ENCODE results near the gene ACTBL2. TPM values are rescaled to one million over a fixed set of nuclear protein-coding genes. Genes with fewer than 3 reads are reported as not detected.

The ACTBL2 gene
- total RNA-seq, 1 experiment from 2014 or later, result 0.11 TPM

DNA sequence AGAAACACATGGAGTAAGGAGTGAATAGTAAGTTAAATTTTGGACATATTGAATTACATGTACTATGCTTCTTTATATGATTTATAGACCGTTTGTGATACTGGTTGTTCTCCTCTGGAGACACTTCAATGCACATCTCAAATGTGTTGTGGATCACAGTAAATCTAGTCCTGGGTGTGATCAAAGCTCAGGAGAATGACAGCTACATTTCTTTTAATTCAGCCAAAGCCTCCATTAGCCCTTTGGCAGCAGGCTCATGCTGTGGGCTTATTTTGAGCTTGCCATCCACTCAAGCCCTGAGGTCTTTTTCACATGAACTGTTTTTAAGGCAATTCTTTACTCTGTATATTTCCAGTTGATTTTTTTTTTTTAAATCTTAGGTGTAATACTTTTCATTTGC, 34.6 kb upstream of the ACTBL2 start:
- Histone ChIP-seq H3K4me3 (ENCODE audit: low read length) (no peak overlapping the region), H3K27ac (ENCODE audit: low read length) (no peak overlapping the region), H3F3A (ENCODE audit: low read length, unreplicated experiment) (no peaks in the 10 kb centered on the region), H4K20me1 (ENCODE audit: low read length) (no peaks in the 10 kb centered on the region), H3K4me1 (ENCODE audit: insufficient read depth, low read length) (no peaks in the 10 kb centered on the region), H3K9me3 (ENCODE audit: low read length) (no peaks in the 10 kb centered on the region), H3K27me3 (ENCODE audit: low read length) (no peaks in the 10 kb centered on the region), H3K9me2 (replicated peaks; ENCODE audit: low read length) (no peaks in the 10 kb centered on the region), H3K36me3 (ENCODE audit: low read depth, low read length) (no peaks in the 10 kb centered on the region), H3K4me2 (ENCODE audit: low read length) (no peak overlapping the region), H3K9ac (ENCODE audit: low read length) (no peak overlapping the region), H2AFZ (ENCODE audit: low read length) (no peak overlapping the region), H3K79me2 (ENCODE audit: low read length) (no peaks in the 10 kb centered on the region)
- DNase-seq (no peak), ATAC-seq (no peak)
- TF ChIP-seq, protein P1, sequence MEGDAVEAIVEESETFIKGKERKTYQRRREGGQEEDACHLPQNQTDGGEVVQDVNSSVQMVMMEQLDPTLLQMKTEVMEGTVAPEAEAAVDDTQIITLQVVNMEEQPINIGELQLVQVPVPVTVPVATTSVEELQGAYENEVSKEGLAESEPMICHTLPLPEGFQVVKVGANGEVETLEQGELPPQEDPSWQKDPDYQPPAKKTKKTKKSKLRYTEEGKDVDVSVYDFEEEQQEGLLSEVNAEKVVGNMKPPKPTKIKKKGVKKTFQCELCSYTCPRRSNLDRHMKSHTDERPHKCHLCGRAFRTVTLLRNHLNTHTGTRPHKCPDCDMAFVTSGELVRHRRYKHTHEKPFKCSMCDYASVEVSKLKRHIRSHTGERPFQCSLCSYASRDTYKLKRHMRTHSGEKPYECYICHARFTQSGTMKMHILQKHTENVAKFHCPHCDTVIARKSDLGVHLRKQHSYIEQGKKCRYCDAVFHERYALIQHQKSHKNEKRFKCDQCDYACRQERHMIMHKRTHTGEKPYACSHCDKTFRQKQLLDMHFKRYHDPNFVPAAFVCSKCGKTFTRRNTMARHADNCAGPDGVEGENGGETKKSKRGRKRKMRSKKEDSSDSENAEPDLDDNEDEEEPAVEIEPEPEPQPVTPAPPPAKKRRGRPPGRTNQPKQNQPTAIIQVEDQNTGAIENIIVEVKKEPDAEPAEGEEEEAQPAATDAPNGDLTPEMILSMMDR (conservative IDR thresholded peaks at IDR 0.05; ENCODE audit: low read depth, low read length), result no peak
- TF ChIP-seq EZH2phosphoT487 (IDR thresholded peaks at IDR 0.05; ENCODE audit: borderline replicate concordance, low read length) (no peak), EZH2 (IDR thresholded peaks at IDR 0.05; ENCODE audit: low read length, unreplicated experiment) (no peak)
- BruUV-seq (replicated peaks), result no TSS peak
- POLR2A ChIA-PET (ENCODE audit: unreplicated experiment), result no interaction called here
- intact Hi-C loops (cut with micrococcal nuclease), result no loop called here
- CTCF ChIA-PET, result no interaction called here

DNA sequence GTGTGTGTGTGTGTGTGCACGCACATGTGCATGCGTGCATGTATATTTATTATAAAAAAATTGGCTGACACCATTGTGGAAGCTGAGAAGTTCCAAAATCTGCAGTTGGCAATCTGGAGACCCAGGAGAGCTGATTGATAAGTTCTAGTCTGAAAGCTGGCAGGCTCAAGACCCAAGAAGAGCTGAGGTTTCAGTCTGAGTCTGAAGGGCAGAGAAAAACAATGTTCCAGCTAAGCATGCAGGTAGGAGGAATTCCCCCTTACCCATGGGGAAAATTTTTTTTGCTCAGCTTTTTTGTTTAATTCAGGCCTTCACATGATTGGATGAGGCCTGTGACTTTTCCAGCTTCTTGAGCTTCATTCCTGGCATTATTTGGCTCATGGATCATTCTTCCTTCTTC, 31.2 kb upstream of the ACTBL2 start:
- no peak for ATAC-seq
- H2AFZ ChIP-seq (ENCODE audit: low read length), result no peak overlapping the region
- no peaks in the 10 kb centered on the region for H3K27me3 ChIP-seq (ENCODE audit: low read length)
- H3K9me3 ChIP-seq (ENCODE audit: low read length), result no peaks in the 10 kb centered on the region
- DNase-seq, result no peak
- H3K4me3 ChIP-seq (ENCODE audit: low read length), result no peak overlapping the region
- H3K9ac ChIP-seq (ENCODE audit: low read length), result no peak overlapping the region
- no peaks in the 10 kb centered on the region for H3K79me2 ChIP-seq (ENCODE audit: low read length)
- H3K9me2 ChIP-seq (replicated peaks; ENCODE audit: low read length), result no peaks in the 10 kb centered on the region
- no peaks in the 10 kb centered on the region for H3K4me1 ChIP-seq (ENCODE audit: insufficient read depth, low read length)
- ChIA-PET CTCF (no interaction called here), POLR2A (ENCODE audit: unreplicated experiment) (no interaction called here)
- H4K20me1 ChIP-seq (ENCODE audit: low read length), result no peaks in the 10 kb centered on the region
- intact Hi-C loops (cut with micrococcal nuclease), result no loop called here
- H3K36me3 ChIP-seq (ENCODE audit: low read depth, low read length), result no peaks in the 10 kb centered on the region
- no peaks in the 10 kb centered on the region for H3F3A ChIP-seq (ENCODE audit: low read length, unreplicated experiment)
- no peak overlapping the region for H3K27ac ChIP-seq (ENCODE audit: low read length)
- BruUV-seq (replicated peaks), result no TSS peak
- H3K4me2 ChIP-seq (ENCODE audit: low read length), result no peak overlapping the region
- TF ChIP-seq, protein P1 (conservative IDR thresholded peaks at IDR 0.05; ENCODE audit: low read depth, low read length), result no peak
- no peak for TF ChIP-seq EZH2phosphoT487 (IDR thresholded peaks at IDR 0.05; ENCODE audit: borderline replicate concordance, low read length)
- TF ChIP-seq EZH2 (IDR thresholded peaks at IDR 0.05; ENCODE audit: low read length, unreplicated experiment), result no peak

DNA sequence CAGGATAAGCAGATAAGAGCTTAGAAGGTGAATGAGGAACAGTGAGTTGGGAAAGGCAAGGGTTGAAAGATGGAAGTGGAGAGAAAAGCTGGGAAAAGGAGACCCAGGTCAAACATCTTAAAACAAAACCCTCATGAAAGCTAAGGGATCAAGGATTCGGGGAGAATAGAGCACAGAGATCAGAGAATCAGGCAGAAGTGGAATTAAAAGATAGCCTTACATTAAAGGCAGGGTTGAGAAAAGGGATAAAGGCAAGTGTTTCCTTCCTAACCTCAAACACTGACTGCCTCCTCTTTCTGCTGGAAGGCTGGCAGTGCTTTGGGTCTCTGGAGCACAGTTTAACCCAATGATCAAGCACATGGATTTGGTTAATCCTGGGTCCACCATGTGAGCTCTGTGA, 28.7 kb upstream of the ACTBL2 start:
- TF ChIP-seq, protein P1 (conservative IDR thresholded peaks at IDR 0.05; ENCODE audit: low read depth, low read length), result no peak
- no peak for TF ChIP-seq EZH2 (IDR thresholded peaks at IDR 0.05; ENCODE audit: low read length, unreplicated experiment)
- TF ChIP-seq EZH2phosphoT487 (IDR thresholded peaks at IDR 0.05; ENCODE audit: borderline replicate concordance, low read length), result no peak
- Histone ChIP-seq H3K27ac (ENCODE audit: low read length) (no peak overlapping the region), H3K9me3 (ENCODE audit: low read length) (no peaks in the 10 kb centered on the region), H2AFZ (ENCODE audit: low read length) (no peak overlapping the region), H3K27me3 (ENCODE audit: low read length) (no peaks in the 10 kb centered on the region), H3K4me3 (ENCODE audit: low read length) (no peak overlapping the region), H3K79me2 (ENCODE audit: low read length) (no peaks in the 10 kb centered on the region), H3K4me1 (ENCODE audit: insufficient read depth, low read length) (no peaks in the 10 kb centered on the region), H3K36me3 (ENCODE audit: low read depth, low read length) (no peaks in the 10 kb centered on the region), H3K9ac (ENCODE audit: low read length) (no peak overlapping the region), H3K4me2 (ENCODE audit: low read length) (no peak overlapping the region), H3K9me2 (replicated peaks; ENCODE audit: low read length) (no peaks in the 10 kb centered on the region), H4K20me1 (ENCODE audit: low read length) (no peaks in the 10 kb centered on the region), H3F3A (ENCODE audit: low read length, unreplicated experiment) (no peaks in the 10 kb centered on the region)
- ChIA-PET CTCF (no interaction called here), POLR2A (ENCODE audit: unreplicated experiment) (no interaction called here)
- DNase-seq (no peak), ATAC-seq (no peak)
- BruUV-seq (replicated peaks), result no TSS peak
- intact Hi-C loops (cut with micrococcal nuclease), result no loop called here

Data from PC-3 (cell line).